Liver (tissue), 9 donors: ENCODE data around the gene CREB1. TPM values are rescaled to one million over a fixed set of nuclear protein-coding genes. Genes with fewer than 3 reads are reported as not detected.
A peak's percentile ranks its signal among the peaks of the same experiment; 100 is the strongest.

Experiments used
- DNase-seq: peaks from one replicate; pipeline ENCODE4 v3.0.0-alpha.2; 2017; ENCODE audit warnings: low spot score
- H3K27ac ChIP-seq, 2 donors: one replicate each; pipeline ENCODE4 v1.7.0; 2013; ENCODE audit warnings: inconsistent platforms in 2 of 2, low read length in 2 of 2, control low read depth in 1 of 2, low read depth in 1 of 2, mild to moderate bottlenecking in 1 of 2
- H3K27me3 ChIP-seq, 4 donors: one replicate each; pipeline versions ENCODE4 v1.6.1 to v1.7.0; 2013; ENCODE audit warnings: low read length in 3 of 4, inconsistent platforms in 1 of 4, mild to moderate bottlenecking in 1 of 4, moderate library complexity in 1 of 4; ENCODE audit not compliant: control insufficient read depth in 4 of 4, insufficient read depth in 4 of 4
- H3K36me3 ChIP-seq, 4 donors: one replicate each; pipeline versions ENCODE4 v1.6.1 to v1.7.0; 2013; ENCODE audit warnings: low read length in 3 of 4, mild to moderate bottlenecking in 3 of 4, low read depth in 1 of 4, moderate library complexity in 1 of 4; ENCODE audit not compliant: control insufficient read depth in 4 of 4, insufficient read depth in 3 of 4
- H3K4me1 ChIP-seq, 4 donors: one replicate each; pipeline versions ENCODE4 v1.6.1 to v1.7.0; 2013; ENCODE audit warnings: low read length in 3 of 4, mild to moderate bottlenecking in 3 of 4, moderate library complexity in 1 of 4; ENCODE audit not compliant: control insufficient read depth in 4 of 4, insufficient read depth in 4 of 4
- H3K4me3 ChIP-seq, 3 donors: one replicate each; pipeline versions ENCODE4 v1.6.1 to v1.7.0; 2013; ENCODE audit warnings: low read length in 3 of 3, control low read depth in 1 of 3, low read depth in 1 of 3, mild to moderate bottlenecking in 1 of 3
- H3K9ac ChIP-seq, 2 donors: one replicate each; pipeline ENCODE4 v1.7.0; 2013; ENCODE audit warnings: low read length in 2 of 2, mild to moderate bottlenecking in 2 of 2, moderate library complexity in 2 of 2, control low read depth in 1 of 2, low read depth in 1 of 2
- H3K9me3 ChIP-seq, 4 donors: one replicate each; pipeline versions ENCODE4 v1.6.1 to v1.7.0; 2013; ENCODE audit warnings: low read length in 3 of 4; ENCODE audit not compliant: control insufficient read depth in 4 of 4
- EGR1 ChIP-seq, 2 donors: IDR thresholded peaks; 2 replicates each; pipeline ENCODE4 v1.6.1; 2016 to 2018; ENCODE audit warnings: antibody characterized with exemption in 2 of 2, low read depth in 2 of 2
- FOXA1 ChIP-seq: IDR thresholded peaks from 2 replicates; pipeline ENCODE4 v1.6.1; 2016; ENCODE audit warnings: antibody characterized with exemption
- FOXA2 ChIP-seq: IDR thresholded peaks from 2 replicates; pipeline ENCODE4 v1.6.1; 2016; ENCODE audit warnings: antibody characterized with exemption
- GABPA ChIP-seq, 2 donors: IDR thresholded peaks in 1 of 2; conservative IDR thresholded peaks in 1 of 2; 2 replicates each; pipeline ENCODE4 v1.6.1; 2016; ENCODE audit warnings: antibody characterized with exemption in 2 of 2, mild to moderate bottlenecking in 1 of 2, moderate library complexity in 1 of 2
- HNF4A ChIP-seq, 2 donors: conservative IDR thresholded peaks; 2 replicates each; pipeline ENCODE4 v1.6.1; 2016; ENCODE audit warnings: antibody characterized with exemption in 2 of 2, mild to moderate bottlenecking in 2 of 2
- JUND ChIP-seq, 2 donors: IDR thresholded peaks; 2 replicates each; pipeline ENCODE4 v1.6.1; 2016; ENCODE audit warnings: antibody characterized with exemption in 2 of 2
- MAX ChIP-seq: IDR thresholded peaks from 2 replicates; pipeline ENCODE4 v1.6.1; 2016; ENCODE audit warnings: antibody characterized with exemption
- RAD21 ChIP-seq, 2 donors: IDR thresholded peaks; 2 replicates each; pipeline ENCODE4 v1.6.1; 2016; ENCODE audit warnings: antibody characterized with exemption in 2 of 2, mild to moderate bottlenecking in 2 of 2
- REST ChIP-seq: IDR thresholded peaks from 2 replicates; pipeline ENCODE4 v1.6.1; 2016; ENCODE audit warnings: antibody characterized with exemption, mild to moderate bottlenecking
- RXRA ChIP-seq, 2 donors: IDR thresholded peaks; 2 replicates each; pipeline ENCODE4 v1.6.1; 2017 to 2018; ENCODE audit warnings: antibody characterized with exemption in 2 of 2, mild to moderate bottlenecking in 1 of 2
- SP1 ChIP-seq: IDR thresholded peaks from 2 replicates; pipeline ENCODE4 v1.6.1; 2018; ENCODE audit warnings: antibody characterized with exemption, mild to moderate bottlenecking
- TAF1 ChIP-seq: conservative IDR thresholded peaks from 2 replicates; pipeline ENCODE4 v1.6.1; 2016; ENCODE audit warnings: antibody characterized with exemption, mild to moderate bottlenecking
- ZBTB33 ChIP-seq: IDR thresholded peaks from 2 replicates; pipeline ENCODE4 v1.6.1; 2016; ENCODE audit warnings: antibody characterized with exemption
- WGBS: extraction: QIAGEN DNeasy Blood & Tissue Kit; methylation state at CpG from one replicate; pipeline ENCODE4 v1.1.7; 2013; 5-methylcytosine and 5-hydroxymethylcytosine counted together
- polyA plus RNA-seq, 2 donors: library from polyadenylated mRNA; stranded (reverse) in 1 of 2; unstranded in 1 of 2; fragments of 200-250 nt in 1 of 2; fragments of >200 nt in 1 of 2; fragmentation: Nextera tagmentation in 1 of 2; extraction: Ambion mirVana in 1 of 2; gene quantifications; one replicate each; pipeline versions ENCODE4 v1.2.1 to v1.2.3, GENCODE V29; 2013 to 2015
- total RNA-seq, 2 donors: library from RNA; depleted of rRNA; stranded (reverse); fragments of >200 nt; gene quantifications; one replicate each; pipeline ENCODE4 v1.2.3, GENCODE V29; 2014
- TF ChIP-seq, protein P1 (sequence below): fragments of 150-350 bp; IDR thresholded peaks from 2 replicates; pipeline ENCODE4 v1.5.1; 2017; ENCODE audit warnings: improper control_type of control experiment, low read depth, low read length; ENCODE audit not compliant: missing input control
- donor health status: healthy.
- donor health status: healthy.
- donor health status: healthy.
- donor health status: healthy.
- donor health status: healthy.

Gene CREB1
- total and polyA plus RNA-seq, 4 donors, result 4.4 to 24.4 (median 14.5) TPM

- H3K36me3 ChIP-seq, result no peaks in the 10 kb centered on the region
- H3K4me3 ChIP-seq, result no peak overlapping the region
- H3K27me3 ChIP-seq, result no peaks in the 10 kb centered on the region
- DNase-seq, result no peak
- H3K27ac ChIP-seq, result no peak overlapping the region
- no peaks in the 10 kb centered on the region for H3K4me1 ChIP-seq
- TF ChIP-seq RAD21 (IDR thresholded peaks at IDR 0.05) (no peak), GABPA (IDR thresholded peaks at IDR 0.05 in 1 of 2, conservative IDR thresholded peaks at IDR 0.05 in 1 of 2) (no peak), FOXA2 (no peak), HNF4A (conservative IDR thresholded peaks at IDR 0.05) (no peak), JUND (IDR thresholded peaks at IDR 0.05) (no peak), EGR1 (IDR thresholded peaks at IDR 0.05; ENCODE audit: low read depth in 2 of 2) (no peak), SP1 (no peak), FOXA1 (no peak), TAF1 (no peak)
- TF ChIP-seq, protein P1, sequence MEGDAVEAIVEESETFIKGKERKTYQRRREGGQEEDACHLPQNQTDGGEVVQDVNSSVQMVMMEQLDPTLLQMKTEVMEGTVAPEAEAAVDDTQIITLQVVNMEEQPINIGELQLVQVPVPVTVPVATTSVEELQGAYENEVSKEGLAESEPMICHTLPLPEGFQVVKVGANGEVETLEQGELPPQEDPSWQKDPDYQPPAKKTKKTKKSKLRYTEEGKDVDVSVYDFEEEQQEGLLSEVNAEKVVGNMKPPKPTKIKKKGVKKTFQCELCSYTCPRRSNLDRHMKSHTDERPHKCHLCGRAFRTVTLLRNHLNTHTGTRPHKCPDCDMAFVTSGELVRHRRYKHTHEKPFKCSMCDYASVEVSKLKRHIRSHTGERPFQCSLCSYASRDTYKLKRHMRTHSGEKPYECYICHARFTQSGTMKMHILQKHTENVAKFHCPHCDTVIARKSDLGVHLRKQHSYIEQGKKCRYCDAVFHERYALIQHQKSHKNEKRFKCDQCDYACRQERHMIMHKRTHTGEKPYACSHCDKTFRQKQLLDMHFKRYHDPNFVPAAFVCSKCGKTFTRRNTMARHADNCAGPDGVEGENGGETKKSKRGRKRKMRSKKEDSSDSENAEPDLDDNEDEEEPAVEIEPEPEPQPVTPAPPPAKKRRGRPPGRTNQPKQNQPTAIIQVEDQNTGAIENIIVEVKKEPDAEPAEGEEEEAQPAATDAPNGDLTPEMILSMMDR, result no peak
- WGBS, result 90% methylated on average over 4 of the region's 4 CpGs
- no peaks in the 10 kb centered on the region for H3K9me3 ChIP-seq
- no peak overlapping the region for H3K9ac ChIP-seq
Measured at GRCh38 chr2:207502577-207503198, 27.1 kb upstream of the CREB1 start.

DNA sequence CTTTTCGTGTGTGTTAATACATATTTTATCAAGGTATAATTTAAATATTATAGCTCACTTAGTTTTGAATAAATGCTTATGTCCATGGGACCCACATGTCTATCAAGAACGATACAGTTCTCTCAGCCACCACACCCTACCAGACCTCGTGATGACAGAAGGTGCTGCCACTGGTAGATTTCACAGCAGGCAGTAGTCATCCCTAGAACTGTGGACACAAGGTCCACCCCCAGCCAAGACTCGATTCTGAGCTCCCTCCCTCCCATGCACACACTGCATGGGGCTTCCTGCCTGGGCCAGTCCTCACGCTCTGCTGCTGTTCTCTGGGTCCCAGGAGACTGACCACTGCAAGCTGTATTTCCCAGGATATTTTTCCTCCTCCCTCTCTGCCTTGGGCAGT, 26.5 kb upstream of the CREB1 start:
- Histone ChIP-seq H3K4me3 (no peak overlapping the region), H3K9me3 (no peaks in the 10 kb centered on the region), H3K4me1 (no peaks in the 10 kb centered on the region), H3K9ac (no peak overlapping the region), H3K36me3 (no peaks in the 10 kb centered on the region), H3K27me3 (no peaks in the 10 kb centered on the region), H3K27ac (no peak overlapping the region)
- DNase-seq, result no peak
- whole genome bisulfite sequencing, result 63% methylated on average over 5 of the region's 5 CpGs
- TF ChIP-seq MAX, result no peak

DNA sequence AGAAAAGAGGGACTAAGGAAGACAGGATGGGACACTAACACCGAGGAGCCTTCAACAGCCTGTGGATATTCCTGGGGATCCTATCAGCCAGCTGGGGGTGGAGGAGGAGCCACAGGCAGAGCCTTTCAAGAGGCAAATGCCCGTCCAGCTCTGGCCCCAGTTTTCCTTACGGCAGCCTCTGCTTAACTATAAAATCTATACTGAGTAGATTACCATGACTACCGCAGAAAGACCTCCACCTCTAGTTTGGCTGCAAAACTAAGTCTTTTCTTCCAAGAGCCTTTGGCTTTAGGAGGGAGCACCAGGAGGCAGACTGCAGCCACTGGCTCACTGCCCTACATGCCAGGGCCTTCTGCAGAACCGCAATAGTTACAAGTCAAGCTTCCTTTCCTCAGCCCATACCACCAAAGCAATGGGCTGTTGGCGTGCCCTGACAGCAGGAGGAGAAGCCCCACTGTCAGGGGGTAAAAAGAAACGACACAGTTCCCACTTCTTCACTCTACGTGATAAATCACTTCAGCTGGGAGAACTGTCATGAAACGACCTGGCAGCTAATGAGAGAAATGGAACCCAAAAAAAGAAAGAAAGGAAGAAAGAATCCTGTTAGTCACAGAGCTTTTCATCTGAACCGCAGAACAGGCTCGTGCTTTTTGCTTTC, 25.1 kb upstream of the CREB1 start:
- Histone ChIP-seq H3K9me3 (no peaks in the 10 kb centered on the region), H3K4me1 (no peaks in the 10 kb centered on the region), H3K36me3 (no peaks in the 10 kb centered on the region), H3K27ac (no peak overlapping the region), H3K4me3 (no peak overlapping the region), H3K27me3 (no peaks in the 10 kb centered on the region), H3K9ac (peak overlapping the region in 1 of 2 donors; percentile 12)
- DNase-seq, result no peak
- 77% methylated on average over 11 of the region's 11 CpGs for WGBS
- TF ChIP-seq MAX, result no peak
- TF ChIP-seq EGR1 (IDR thresholded peaks at IDR 0.05; ENCODE audit: low read depth in 2 of 2), result no peak
- no peak for TF ChIP-seq REST
- TF ChIP-seq RXRA (IDR thresholded peaks at IDR 0.05), result no peak
- no peak for TF ChIP-seq TAF1
- no peak for TF ChIP-seq ZBTB33
